NCI-H82 treated with DMSO at 0.1 percent for 48 hours (cell line): ENCODE results near the gene PLAGL1.

Experiments
- DNase-seq: peaks from one replicate; lab custom pipeline; 2025; ENCODE audit not compliant: unreplicated experiment; lab: John Stamatoyannopoulos, UW

The PLAGL1 gene

DNA sequence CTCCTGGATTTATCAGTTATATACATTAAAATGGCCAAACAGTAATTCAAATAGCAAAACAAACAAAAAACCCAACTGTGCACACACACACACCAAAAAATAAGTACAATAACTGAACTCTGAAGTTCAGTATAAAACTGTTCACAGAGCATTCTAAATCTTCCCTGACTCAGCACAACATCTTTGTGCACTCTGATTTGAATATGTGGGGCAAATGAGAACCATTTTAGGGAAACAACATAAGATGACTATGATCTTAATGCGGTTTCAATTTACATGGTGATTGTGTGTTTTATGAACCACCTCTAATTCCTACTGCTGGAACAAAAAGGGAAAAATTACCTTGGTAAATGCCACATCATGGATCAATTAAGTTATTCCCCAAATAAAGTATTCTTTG is 41.7 kb downstream of the PLAGL1 start:
- DNase-seq: no peak

DNA sequence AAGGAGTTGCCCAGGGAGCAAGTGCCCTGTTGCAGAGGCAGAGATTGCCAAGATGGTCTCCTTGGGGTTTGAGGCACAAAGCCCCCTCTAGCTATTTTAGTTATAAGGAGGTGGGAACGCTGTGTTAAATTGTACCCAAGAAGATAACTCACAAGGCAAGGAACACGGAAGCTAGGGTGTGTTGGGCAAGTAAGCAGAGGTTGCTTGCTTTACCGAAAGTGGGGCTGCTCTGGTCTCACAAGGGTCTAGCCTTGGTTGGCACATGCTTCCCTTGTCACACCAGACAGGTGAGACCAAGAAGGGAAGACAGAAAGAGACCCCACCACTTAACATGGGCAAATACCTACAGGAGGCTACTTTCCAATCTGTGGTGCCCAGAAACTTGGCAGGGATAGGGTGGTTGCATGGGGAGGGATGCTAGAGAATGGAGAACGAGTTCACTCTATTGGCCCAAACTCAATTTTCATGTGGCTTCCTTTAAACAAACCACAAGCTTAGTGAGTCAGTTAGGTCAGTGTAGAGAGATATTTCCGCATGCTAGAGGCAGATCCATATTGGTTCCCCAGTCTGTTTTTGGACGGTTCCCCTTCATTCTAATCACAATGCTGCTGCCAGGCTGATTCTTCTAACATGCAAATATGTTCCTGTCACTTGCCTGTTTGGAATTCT is 42.4 kb downstream of the PLAGL1 start:
- no peak for DNase-seq

DNA sequence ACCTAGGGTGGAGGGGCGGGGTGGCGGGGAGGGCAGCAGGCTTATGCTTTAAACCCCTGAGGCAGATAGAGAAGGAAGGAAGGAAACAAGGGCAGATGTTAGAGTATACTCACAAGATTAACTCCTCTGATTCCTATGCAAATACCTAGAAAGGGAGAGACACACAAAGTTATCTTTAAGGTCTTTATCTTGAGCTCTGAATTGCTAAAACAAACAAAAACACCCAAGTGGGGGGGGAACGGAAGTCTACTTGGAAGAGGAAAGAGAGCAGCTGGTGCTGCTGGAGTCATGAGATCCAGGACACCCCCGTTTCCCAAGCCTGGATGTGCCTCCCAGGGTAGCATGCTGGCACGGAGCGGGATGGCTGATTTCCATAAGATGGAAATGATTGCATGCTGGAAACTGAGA is 43.4 kb downstream of the PLAGL1 start:
- peak; percentile 80 for DNase-seq

DNA sequence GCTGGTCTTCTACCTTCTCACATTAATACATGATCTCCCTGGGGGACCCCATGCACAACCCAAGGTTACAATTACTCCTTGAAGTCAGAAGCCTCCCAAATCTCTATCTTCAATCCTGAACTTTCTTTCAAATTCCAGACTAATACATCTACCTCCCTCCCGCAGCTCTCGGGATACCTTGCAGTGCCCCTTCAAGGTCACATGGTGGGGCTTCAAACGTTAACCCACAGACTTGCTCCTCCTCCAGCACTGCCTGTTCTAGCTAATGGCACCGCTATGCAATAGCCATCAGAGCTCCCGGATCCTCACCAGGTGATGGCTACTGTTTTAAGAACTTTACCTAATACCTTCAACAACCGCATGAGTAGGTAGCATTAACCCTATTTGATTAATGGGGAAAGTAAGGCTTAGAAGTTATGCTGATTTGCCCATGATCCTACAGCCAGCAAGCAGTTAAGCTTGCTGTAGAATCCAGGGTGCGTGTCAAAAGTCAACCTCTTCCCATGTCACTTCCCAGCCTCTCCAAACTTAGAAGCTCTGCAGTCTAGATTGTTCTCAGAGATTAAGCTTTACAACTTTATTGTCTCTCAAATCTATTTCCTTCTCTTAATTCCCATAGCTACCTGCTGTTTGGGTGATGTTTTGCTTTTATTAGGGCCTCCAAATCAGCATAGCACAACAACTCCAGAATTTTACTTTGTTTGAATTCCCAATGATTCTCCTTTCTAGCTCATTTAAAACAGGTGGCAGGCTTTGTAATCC is 44.7 kb downstream of the PLAGL1 start:
- DNase-seq: no peak

DNA sequence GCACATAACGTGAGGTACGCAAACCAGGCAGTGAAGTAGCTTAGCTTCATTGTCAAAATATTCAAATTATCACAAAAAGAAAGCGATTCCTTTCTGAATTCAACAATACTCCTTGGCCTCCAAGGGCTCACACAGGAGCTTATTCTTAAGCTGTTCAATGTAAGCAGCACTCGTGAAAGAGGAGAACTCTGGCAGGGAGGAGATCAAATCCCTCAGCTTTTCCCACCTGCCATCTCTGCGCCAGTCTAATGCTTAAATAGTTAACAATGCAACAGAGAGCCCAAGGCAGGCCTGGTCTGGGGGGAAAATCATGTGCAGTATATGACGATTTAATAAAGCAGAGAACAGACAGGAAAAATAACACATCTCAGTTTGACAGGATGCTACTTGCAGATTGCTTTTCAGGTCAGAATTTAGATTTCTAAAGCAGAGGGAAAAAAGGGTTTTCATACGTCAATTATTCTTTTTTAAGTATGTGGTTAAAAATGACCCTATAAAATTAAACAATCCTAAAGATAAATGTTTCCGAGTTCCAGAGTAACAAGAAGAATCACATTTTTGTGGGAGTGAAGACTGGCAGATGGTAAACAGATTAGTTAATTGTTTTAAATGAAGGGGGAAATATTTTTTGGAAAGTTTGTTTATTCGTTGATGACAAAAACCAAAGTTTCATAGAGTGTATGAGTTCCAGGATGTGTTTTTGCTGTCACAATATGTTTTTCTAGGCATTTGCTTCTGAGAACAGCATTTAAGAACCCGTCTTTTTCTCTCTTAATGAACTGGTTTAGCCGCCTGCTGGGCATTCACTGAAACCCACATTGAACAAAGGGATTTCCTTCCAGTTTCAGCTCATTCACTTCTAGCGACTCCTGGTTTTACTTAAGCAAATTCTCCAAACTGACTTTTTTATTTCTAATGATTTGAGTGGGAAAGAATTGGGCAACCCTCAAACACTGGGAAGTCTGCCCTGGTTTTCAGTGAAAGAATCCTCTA is 45.9 kb downstream of the PLAGL1 start:
- peak; percentile 34 for DNase-seq

DNA sequence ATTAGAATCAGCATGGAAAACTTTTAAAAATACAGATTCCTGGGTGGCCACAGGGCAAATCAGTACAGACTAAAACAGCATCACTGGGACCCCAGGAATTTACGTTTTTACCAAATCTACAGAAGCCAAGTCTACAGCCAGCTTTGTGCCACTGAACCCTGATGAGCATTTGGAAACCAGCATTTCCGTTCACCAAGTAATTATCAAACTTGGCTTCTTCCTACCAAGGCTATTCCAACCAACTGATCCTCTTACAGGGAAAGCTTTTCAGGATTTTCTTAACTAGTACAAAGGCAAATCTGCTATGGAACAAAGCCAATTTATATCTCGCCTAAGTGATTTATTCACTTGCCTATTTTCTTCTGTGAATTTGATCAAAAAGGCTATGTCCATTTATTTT is 47.0 kb downstream of the PLAGL1 start:
- DNase-seq: peak; percentile 40

DNA sequence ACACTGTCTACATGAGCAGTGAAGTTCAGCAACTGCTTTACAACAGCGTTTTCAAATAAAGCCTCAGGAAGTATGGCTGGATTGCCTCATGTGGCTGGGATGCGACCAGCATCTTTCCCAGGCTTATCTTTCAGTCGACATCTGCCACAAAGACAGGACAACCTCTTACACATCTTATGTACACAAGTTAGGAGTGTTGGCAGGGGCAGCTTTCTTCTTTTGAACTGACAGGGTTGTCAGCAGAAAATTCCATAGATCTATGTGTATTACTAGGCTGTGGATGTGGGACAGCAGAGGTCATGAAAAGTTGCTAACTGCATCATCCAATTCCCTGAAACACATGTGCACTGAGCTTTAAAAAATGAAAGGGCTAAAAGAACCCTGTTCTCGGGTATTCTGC is 48.1 kb downstream of the PLAGL1 start:
- no peak for DNase-seq

DNA sequence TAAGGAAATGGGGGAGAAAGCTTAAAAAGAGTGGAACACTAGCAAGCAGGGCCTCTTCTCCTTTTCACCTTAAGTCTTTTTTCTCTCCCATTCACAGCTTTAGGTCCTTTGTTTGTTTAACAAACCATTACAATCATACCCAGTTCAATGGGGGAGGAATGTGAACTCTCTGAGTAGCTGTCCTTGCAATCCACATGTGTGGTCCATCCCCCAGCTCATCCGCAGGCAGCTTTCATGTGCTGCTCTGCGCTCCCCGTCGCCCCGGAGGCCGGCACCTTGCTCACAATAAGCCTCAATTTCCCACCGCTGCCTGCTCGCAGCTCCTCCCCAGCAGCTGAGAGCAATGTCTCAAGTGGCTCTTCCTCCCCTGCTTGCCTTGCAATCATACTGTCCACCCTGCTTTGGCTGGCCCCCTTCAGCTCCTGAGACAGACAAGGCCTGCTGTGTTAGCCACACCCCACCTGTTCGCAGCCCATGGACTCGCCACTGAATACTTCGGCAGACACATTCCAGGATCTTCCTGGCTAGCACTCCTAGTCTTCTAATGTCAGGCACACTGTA is 49.1 kb downstream of the PLAGL1 start:
- no peak for DNase-seq

DNA sequence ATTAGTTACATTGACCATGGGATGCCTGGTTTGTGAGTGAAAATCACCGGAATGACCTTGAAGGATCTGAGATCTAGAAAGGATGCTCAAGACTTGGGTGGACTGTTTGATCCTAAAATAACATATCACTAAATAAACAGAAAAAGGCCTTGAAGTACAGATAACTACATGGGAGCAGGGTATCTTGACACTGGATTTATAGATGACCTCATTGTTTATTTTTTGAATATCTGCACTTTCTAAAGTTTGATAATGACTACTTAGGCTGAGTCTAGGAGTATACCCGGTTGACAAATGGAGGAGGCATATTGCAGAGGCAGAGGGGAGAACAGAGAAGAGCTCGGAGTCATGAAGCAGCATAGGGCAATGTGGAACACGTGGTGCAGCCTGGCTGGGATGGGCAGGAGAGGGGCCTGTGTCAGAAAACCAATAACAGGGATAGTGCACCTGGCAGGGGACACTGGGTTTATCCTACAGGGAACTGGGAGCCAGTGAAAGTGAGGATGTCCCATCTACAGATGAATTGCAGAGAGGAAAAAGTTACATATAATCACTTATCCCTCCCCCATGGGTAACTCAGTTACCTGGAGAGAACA is 50.3 kb downstream of the PLAGL1 start:
- DNase-seq: no peak

DNA sequence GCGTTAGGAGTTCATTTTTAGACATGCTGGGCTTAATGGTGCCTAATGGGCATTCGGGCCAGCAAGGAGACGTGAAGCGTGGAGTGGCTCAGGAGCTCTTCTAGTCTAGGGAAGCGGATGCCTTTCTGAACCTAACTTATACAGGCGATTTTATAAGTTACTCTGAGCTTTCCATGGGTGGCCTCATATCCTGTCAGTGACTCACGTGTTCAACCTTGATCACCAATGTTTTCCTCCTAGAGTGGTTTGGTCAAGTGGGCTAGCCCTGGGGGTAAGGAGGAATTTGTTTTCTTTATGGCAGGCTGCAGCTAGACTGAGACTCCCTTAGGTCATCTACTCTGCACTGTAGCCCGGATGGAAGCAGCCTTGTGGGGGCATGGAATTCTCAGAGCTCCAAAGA is 52.1 kb downstream of the PLAGL1 start:
- DNase-seq: no peak

DNA sequence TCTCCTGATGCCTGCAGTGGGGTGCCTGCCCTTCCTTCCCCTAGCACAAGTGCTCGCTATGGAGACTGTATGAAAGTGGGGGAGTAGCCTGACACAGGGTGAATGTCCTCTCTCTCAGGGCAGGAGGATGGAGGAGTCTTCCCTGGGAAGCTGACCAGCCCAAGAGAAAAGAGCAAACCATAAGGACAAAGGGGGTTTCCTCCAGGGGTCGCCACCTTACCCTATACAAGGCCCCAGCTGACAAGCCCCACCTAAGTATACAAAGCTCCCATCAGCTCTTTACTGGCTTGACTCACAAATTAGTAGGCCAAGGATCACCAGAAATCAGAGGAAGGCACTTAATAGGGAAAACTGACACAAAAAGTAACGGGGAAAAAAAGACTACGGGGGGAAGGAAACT is 54.1 kb downstream of the PLAGL1 start:
- no peak for DNase-seq

DNA sequence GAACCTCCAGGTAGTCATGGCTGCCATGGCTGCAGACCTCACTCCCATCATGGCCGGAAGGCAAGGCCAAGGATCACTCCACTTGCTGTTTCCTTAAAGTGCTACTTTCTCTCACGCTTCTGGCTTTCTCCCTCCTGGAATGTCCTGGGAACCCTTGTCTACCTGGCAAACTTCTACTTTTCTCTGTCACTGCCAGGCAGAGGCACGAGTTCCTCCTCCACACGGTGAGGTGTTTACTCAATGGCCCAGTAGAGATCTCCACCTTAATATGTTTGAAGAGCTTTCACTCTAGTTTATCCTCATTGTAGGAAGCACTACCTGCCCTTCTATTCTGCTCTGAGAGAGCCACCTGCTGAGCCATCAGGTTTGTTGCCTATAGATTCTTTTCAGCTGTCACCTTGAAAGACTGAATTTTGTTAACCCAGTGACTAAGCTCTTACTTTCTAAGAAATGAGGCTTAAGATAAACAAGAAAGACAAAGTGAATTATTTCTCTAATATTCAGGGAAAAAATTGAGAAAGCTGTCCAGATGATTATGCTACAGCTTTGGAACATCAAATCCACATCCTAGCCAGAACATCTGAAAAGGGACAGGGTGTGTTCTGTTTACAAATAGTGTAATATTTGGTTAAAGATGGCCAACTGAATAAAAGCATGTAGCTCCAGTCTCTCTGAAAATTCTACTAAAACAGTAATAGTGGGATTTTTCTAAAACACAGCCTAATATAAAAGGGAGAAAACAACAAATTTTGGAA is 54.9 kb downstream of the PLAGL1 start:
- no peak for DNase-seq

DNA sequence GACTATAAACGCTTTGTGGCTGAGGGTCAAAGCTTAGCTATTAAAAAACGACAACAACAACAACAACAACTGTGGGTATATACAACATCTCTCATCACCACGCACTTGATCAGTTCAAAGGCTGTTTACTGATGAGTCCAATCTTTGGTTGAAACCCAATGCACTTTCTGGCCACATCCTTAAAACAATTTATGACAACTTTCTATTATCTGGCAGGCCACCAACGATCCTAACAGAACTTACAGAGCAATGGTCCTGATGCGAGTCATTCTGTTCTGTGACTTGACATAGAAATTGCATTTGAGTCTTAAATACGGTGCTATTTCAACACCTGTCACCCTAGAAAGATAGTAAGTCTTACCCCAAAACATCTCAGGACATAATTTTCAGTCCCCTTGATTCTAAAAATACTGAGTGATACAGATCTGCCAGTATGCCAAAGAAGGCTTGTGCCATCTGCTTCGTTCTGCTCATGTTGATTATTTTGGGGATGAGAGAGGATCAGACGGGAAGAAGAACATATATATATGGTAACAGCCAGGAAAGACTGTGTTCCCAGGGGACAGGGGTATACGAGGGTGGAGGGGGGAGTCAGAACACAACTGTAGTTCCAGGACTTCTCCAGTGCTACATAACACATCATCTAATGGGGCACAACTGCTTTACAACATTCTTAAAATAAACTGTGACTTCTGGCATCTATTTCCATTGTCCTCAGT is 55.8 kb downstream of the PLAGL1 start:
- DNase-seq: no peak

DNA sequence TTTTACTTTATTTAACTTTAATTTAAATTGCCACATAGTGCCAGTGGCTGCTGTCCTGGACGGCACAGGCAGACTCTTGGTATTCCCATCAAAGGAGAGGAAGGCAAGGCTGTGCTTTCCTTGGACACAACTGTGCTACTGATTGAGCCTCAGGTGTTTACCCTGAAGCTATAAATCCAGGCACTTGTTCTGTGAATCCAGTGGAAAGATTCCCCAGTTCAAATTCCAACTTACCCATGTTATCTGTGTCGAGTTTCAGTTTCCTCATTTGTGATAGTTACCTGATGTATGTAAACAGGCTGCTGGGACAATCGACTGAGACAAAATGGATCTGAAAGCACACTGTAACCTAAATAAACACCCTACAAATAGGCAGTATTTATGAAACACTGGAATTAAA is 57.2 kb downstream of the PLAGL1 start:
- DNase-seq: no peak

DNA sequence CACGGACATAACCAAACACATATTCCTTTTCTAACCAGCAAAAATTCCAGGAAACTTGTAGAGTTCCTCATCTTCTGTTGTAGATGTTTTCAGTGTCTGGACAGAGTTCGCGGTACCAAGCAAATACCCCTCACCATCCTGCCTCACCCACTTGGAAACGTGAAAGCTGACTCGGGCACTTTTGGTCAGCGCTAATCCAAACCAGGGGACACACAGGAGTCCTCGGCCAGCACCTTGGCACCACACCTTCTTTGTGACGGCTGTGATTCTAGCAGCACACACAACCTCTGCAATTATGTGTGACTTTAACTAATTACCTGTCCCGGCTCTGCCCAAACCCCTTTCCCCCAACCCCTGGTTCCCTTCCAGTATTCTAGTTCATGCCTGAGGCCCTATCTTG is 58.1 kb downstream of the PLAGL1 start:
- no peak for DNase-seq

DNA sequence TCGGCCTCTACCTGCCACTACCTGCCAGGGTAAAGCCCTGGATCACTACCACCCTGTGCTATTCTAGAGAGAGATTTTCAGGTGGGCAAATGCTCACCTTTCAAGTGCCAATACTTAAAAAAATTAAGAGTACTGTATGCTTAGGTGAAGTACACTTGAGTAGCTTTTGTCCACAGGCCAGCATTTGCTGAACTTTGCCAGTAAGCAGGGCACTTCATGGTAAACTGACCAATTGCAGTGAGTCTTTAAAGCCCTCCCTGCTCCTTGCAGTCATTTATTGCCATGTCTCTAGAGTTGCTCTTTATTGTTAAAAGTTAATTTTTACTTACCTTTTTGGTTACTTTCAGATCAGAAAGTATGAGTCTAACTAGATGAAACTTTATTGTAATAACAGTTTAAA is 58.5 kb downstream of the PLAGL1 start:
- no peak for DNase-seq

DNA sequence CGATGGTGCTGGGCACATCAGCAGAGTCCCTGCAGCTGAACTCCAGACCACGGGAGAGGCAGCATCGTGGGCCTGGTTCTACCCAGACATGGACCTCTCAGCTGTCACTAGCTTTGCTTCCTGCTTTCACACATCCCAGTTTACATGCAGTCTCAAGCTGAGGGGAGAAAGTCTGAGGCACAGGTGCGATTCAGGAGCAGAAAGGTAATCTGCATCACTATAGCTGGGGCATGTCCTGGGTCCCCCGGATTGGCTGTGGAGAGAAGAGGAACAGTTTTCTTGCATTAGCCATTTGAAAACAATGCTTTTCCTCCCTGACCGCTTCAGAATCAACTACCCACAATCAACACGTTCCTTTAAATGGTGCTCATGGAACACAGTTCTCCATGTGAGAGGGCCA is 59.9 kb downstream of the PLAGL1 start:
- DNase-seq: no peak

DNA sequence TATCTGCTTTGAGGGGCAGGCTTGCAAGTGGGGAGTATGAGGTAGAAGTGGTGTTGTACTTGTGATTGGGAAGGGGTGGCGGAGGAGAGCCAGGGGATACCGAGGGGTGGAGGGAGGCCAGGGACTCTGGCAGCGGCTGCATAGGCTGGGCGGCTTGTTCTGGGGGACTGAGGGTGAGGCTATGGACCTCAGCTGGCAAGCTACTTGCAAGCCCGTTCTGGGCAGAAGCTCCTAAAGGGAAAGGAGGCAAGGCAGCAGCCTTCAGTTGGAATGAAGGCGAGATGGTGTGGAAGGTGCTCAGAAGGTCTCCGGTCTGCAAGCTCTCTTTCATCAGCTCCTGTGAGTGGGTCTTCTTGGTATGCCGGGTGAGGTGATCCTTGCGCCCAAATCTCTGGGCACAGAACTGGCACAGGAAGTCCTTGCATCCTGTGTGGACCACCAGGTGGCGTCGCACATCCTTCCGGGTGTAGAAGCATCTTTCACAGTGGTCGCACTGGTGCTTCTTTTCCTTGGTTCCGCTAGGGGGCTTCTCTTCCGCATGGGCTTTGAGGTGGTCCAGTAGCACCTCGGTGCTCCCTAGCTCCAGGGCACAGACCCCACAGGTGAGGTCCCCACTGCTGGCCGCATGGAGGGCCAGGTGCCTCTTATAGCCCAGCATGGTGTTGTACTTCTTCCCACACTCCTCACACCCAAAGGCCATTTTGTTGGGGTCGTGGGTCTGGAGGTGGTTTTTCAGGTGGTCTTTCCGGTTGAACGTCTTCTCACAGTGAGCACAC is 66.0 kb downstream of the PLAGL1 start:
- DNase-seq: peak; percentile 24
